ENCODE measurements around the gene COMMD4.

The COMMD4 gene

GRCh38 chr15:75357976-75358673, 22.3 kb downstream of the COMMD4 start:
- DNase-seq, result no peak

GRCh38 chr15:75358771-75359536, 23.1 kb downstream of the COMMD4 start:
- no peak for DNase-seq

DNA sequence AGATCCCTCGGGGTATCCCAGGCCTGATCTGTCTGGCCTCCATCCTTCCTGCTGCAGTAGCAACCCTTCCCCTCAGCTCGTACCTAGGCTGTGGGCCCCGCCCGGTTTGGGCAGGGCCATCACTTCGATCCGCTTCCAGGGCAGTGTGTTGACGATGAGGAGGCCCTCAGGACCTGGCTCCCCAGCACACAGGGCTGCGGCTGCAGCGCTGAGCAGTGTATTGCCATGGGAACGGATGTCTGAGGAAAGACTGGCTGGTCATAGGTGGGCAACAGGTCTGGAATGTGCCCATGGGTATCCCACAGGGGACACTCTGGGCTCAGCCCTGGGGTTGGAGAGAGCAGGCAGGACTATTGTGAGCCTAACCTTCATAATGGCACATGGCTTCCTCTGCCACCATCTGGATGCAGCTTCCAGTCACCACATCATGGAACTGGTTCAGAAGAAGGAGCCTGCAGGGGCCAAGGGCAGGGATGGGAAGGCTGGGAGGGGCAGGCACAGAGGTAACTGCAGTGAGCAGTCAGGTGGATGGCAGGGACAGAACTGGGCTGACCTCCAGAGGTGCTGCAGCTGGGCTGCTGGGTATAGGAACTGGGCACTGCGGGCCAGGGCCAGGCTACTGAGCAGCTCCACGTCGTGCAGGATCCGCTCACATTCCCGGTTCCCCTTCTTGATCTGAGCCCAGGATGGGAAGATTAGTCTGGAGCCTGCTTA, 23.8 kb downstream of the COMMD4 start:
- no peak for DNase-seq

GRCh38 chr15:75360391-75360790, 24.5 kb downstream of the COMMD4 start:
- DNase-seq, result no peak

- DNase-seq, result no peak
These were observed 25.0 kb downstream of the COMMD4 start for GRCh38 chr15:75360856-75361255.

- DNase-seq, result no peak
These were observed 25.6 kb downstream of the COMMD4 start for GRCh38 chr15:75361361-75361988.

DNA sequence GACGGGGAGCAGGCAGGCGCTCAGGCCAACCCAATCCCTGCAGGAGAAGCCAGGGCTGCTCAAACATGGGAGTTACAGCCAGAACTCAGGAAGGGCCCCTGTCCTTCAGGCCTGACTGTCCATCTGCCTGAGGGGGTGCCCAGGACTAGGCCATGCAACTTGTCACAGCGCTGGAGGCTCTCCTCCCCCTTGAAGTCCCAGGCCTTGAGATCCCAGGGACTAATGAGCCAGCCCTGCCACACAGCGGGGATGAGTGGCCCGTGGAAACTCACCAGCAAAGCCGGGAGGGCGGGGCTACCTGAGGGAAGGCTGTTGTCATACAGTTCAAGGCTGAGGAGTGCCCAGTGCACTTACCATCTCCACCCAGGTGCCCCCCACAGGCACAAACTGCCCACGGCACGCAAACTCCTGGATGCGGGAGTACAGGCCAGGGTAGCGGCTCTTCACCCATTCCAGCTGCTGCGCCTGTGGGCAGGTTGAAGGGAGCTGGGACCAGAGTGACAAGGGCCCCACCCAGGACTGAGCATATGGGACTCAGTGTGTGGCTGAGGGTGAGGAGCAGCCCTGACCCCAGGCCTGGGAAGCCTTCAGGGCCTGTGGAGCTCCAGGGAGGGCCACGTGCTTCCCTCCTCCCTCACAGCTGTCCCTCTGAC, 26.3 kb downstream of the COMMD4 start:
- DNase-seq, result no peak

DNA sequence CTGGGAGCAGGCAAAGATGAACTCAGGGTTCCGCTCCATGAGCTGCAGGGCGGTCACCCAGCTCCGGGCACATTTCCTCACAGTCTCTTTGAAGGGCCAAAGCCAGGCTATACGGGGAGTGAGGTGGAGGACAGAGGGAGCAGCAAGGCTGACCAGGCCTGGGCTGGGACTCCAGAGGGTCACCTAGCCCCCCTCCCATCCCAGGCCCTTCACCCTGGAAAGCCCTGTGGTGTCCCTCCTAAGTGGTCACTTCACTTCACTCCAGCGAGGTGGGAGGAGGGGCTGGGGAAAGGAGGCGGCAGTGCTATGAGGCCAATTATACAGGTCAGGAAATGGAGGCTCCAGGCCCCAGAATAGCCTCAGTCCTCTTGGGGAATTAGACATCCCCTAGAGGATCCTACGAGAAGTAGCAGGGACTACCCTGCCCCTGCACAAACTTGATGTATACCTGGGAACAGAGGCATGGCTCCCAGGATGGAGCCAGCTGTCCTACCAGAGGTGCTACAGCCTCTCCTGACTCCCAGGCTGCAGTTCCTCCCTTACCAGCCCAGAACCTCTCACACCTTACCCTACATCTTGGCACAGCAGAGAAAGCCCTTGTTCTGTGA, 26.9 kb downstream of the COMMD4 start:
- DNase-seq, result no peak

GRCh38 chr15:75363786-75364185, 27.9 kb downstream of the COMMD4 start:
- no peak for DNase-seq

DNA sequence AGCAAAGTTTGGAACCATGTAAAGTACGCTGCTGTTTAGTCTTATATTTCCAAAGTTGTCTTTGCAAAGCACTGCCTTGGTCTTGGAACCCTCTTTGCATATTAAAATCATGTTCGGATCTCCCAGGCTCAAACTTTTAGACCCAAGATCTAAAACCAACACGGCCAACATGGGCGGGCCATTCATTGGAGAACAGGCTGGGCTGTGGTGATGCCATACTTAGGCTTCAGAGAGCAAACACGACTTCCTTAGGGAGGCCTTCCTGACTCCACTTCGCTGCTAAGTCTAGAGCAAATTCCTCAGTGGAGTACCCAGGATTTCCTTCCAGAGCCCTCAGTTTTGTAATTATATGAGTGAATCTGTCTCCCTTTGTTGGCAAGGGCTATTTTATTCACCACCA, 29.0 kb downstream of the COMMD4 start:
- DNase-seq, result no peak

DNA sequence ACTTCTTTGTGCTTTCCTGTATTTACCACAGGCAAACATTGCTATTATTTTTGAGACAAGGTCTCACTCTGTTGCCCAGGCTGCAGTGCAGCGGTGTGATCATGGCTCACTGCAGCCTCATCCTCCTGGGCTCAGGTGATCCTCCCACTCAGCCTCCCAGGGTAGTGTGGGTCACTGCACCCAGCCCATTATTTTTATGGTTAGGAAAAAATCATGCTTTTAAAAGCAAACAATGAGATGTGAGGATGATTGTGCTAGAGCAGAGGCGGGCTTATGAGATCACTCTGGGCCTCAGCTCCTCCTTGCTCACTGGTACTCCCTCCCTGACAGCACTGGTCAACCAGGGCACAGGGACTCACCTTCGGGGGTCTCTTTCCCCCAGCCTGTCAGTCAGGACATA, 30.3 kb downstream of the COMMD4 start:
- DNase-seq, result no peak

GRCh38 chr15:75367006-75367405, 31.1 kb downstream of the COMMD4 start:
- DNase-seq, result no peak

DNA sequence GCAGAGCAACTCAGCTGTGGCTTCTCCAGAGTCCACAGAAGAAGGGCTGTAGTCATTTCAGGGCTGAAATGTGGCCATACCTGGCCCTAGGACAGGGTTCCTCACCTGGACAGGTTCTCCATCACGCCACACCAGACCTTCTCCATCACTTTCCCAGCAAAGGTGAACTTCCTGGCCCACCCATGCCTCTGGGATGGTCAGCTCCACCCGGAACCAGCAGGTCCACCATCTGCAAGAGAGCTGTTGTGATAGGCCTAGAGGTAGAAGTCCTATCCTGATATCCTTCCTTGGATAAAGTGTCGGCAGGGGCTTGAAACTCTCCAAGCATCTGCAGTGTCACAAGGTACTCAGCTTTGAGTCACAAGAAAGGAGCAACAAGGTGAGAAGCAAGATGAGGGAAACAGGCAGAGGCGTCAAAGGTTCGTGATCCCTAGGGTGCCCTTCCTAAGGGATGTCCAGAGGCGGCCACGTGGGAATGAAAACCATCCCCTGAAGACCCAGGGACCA, 31.6 kb downstream of the COMMD4 start:
- no peak for DNase-seq

- peak; percentile 86 to 88 for DNase-seq
These were observed 32.2 kb downstream of the COMMD4 start, which contains the start of gene MAN2C1 for GRCh38 chr15:75367913-75368688. MAN2C1 (minus strand) TSS chr15:75368607; CDS start chr15:75368583, 24 bp downstream.

GRCh38 chr15:75368689-75369239, 32.9 kb downstream of the COMMD4 start:
- DNase-seq, result no peak

- no peak for DNase-seq
These were observed 34.2 kb downstream of the COMMD4 start for GRCh38 chr15:75369897-75370581.

GRCh38 chr15:75371486-75371885, 35.6 kb downstream of the COMMD4 start:
- DNase-seq, result no peak

DNA sequence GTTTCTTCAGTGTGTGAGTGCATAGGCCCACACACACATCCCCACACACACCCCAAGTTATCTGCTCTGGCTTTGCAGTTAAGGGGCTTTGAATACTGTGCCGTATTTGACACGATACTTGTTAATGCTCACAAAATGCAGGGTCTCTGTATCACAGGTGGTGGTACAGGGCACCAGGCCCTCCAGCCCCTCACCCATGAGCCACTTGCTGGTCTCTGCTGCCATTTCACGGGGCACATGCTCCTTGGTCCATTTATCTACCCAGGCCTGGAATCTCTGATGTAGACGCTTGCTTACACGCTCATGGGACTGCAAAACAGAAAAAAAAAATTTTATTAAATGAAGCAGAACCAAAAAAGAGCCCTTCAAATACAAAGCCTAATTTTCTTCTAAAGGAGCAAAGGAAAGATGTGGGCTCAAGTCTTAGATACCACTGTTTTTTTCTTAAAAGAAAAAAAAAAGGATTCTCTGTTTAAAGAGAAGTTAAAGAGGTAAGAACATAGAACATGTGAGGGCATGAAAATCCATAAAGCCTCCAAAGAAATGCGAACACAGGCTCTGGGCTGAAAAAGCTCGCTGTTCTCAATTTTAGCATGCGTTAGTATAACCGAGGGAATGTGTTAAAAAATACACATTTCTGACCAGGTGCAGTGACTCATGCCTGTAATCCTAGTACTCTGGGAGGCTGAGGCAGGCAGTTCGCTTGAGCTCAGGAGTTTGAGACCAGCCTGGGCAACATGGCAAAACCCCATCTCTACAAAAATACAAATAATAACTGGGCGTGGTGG, 36.2 kb downstream of the COMMD4 start:
- DNase-seq, result no peak

DNA sequence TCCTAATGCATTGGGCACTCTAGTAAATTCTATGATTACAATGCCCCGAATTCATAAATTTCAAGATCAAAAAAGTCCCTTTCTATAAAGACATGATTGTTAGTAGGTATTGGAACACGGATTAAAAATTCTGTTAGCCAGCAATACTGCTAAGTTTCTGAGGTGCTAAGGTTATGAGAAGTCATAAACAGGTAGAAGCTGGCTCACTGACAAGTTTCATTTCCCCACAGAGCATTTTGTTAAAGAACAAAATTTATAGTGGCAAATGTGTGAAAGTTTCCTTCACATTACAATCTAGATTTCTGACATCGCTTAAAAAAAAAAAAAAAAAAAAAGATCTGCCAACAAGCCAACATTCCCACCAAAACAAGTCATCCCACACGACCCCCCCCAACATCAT, 44.9 kb downstream of the COMMD4 start:
- DNase-seq, result no peak
